Sigmoid colon (tissue), 7 donors: ENCODE measurements around the gene ESYT2. TPM values are rescaled to one million over a fixed set of nuclear protein-coding genes. Genes with fewer than 3 reads are reported as not detected.

Experiments used
- DNase-seq: peaks from one replicate; pipeline ENCODE4 v3.0.0-alpha.2; 2019
- H3K27ac ChIP-seq, 4 donors: fragments of 200-600 bp; sonication (generic); one replicate each; pipeline ENCODE4 v1.5.1; 2016 to 2019; ENCODE audit warnings: mild to moderate bottlenecking in 1 of 4
- H3K27me3 ChIP-seq, 3 donors: fragments of 200-600 bp; sonication (generic); one replicate each; pipeline ENCODE4 v1.5.1; 2019; ENCODE audit warnings: mild to moderate bottlenecking in 1 of 3
- H3K36me3 ChIP-seq, 4 donors: fragments of 200-600 bp; sonication (generic); one replicate each; pipeline ENCODE4 v1.5.1; 2016 to 2019
- H3K4me1 ChIP-seq, 4 donors: fragments of 200-600 bp; sonication (generic); one replicate each; pipeline ENCODE4 v1.5.1; 2017 to 2019
- H3K4me3 ChIP-seq, 4 donors: fragments of 200-600 bp; sonication (generic); one replicate each; pipeline ENCODE4 v1.5.1; 2017 to 2019; ENCODE audit warnings: mild to moderate bottlenecking in 2 of 4, moderate library complexity in 1 of 4
- H3K9me3 ChIP-seq, 4 donors: fragments of 200-600 bp in 3 of 4; sonication (generic) in 3 of 4; one replicate each; pipeline versions ENCODE4 v1.5.1 to v1.6.1; 2013 to 2019
- EP300 ChIP-seq, 4 donors: sonication (generic); formaldehyde crosslinking; IDR thresholded peaks; one replicate each; pipeline ENCODE4 v1.6.1; 2017; ENCODE audit warnings: antibody characterized with exemption in 4 of 4
- POLR2A ChIP-seq, 2 donors: fragments of 450-650 bp; IDR thresholded peaks; one replicate each; pipeline ENCODE4 v1.6.1; 2016; ENCODE audit warnings: antibody characterized with exemption in 2 of 2, mild to moderate bottlenecking in 2 of 2, moderate library complexity in 2 of 2
- POLR2AphosphoS5 ChIP-seq, 4 donors: sonication (generic); formaldehyde crosslinking; IDR thresholded peaks; one replicate each; pipeline ENCODE4 v1.6.1; 2017; ENCODE audit warnings: antibody characterized with exemption in 4 of 4
- WGBS, 2 donors: extraction: QIAGEN DNeasy Blood & Tissue Kit; methylation state at CpG; one replicate each; pipeline ENCODE4 v1.1.7; 2013; 5-methylcytosine and 5-hydroxymethylcytosine counted together
- intact Hi-C: fragments of 100-400 bp; cut with DNase I; formaldehyde crosslinking; loops from one replicate; pipeline ENCODE4 v1.15.1; 2023
- polyA plus RNA-seq, 3 donors: library from polyadenylated mRNA; stranded (reverse); fragments of 200-250 nt; gene quantifications; one replicate each; pipeline ENCODE4 v1.2.3, GENCODE V29; 2013
- total RNA-seq, 4 donors: library from RNA; depleted of rRNA; stranded (reverse); fragments of >200 nt; gene quantifications; one replicate each; pipeline ENCODE4 v1.1.0, GENCODE V29; 2016
- TF ChIP-seq, protein P1 (sequence below), 4 experiments: fragments of 450-650 bp in 3 of 4; fragments of 200-600 bp in 1 of 4; IDR thresholded peaks; one replicate each; pipeline ENCODE4 v1.5.1; 2016 to 2019; ENCODE audit warnings: antibody characterized with exemption in 4 of 4, mild to moderate bottlenecking in 3 of 4, moderate library complexity in 2 of 4
- donor health status: healthy with polysubstance abuse.
- donor health status: Bipolar disorder and iron deficiency.
- donor health status: healthy.

Gene ESYT2
- total and polyA plus RNA-seq, 7 donors: 6.9 to 127 (median 105) TPM

DNA sequence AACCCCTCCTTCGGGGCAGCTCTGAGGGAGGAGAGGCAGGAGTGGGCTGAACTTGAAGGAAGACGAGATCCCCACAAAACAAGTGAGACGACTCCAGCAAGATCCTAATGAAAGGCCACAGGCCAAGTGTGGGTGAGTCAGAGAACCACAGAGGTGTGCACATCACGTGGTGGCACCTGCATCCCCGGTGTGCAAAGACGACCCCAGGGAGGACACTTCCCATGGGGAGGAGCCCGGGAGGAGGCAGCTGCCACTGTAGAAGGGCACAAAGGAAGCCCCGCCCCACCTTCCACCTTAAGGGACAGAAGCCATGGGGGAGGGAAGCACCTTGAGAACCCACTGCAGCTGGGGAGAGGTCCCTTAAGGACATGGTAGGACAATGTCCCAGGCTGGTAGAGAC is 45.7 kb downstream of the ESYT2 start:
- H3K9me3 ChIP-seq: no peaks in the 10 kb centered on the region
- intact Hi-C loops: loop anchor here (2.0 kb wide), 1 partner anchor 73 kb away; the partner anchor contains the start of gene DYNC2I1
- no peak overlapping the region for H3K4me3 ChIP-seq
- no peaks in the 10 kb centered on the region for H3K27me3 ChIP-seq
- TF ChIP-seq, protein P1, sequence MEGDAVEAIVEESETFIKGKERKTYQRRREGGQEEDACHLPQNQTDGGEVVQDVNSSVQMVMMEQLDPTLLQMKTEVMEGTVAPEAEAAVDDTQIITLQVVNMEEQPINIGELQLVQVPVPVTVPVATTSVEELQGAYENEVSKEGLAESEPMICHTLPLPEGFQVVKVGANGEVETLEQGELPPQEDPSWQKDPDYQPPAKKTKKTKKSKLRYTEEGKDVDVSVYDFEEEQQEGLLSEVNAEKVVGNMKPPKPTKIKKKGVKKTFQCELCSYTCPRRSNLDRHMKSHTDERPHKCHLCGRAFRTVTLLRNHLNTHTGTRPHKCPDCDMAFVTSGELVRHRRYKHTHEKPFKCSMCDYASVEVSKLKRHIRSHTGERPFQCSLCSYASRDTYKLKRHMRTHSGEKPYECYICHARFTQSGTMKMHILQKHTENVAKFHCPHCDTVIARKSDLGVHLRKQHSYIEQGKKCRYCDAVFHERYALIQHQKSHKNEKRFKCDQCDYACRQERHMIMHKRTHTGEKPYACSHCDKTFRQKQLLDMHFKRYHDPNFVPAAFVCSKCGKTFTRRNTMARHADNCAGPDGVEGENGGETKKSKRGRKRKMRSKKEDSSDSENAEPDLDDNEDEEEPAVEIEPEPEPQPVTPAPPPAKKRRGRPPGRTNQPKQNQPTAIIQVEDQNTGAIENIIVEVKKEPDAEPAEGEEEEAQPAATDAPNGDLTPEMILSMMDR (IDR thresholded peaks at IDR 0.05): no peak
- TF ChIP-seq EP300 (IDR thresholded peaks at IDR 0.05) (no peak), POLR2A (IDR thresholded peaks at IDR 0.05) (no peak), POLR2AphosphoS5 (IDR thresholded peaks at IDR 0.05) (no peak)
- DNase-seq: no peak
- peak overlapping the region; percentile 84 to 89 (median 87) for H3K27ac ChIP-seq
- H3K36me3 ChIP-seq: peaks cover 0 to 35% (median 10%) of the 10 kb centered on the region in 4 donors
- peaks cover 0 to 63% (median 51%) of the 10 kb centered on the region in 4 donors for H3K4me1 ChIP-seq
- 59 to 66% methylated on average over 8 of the region's 8 CpGs for WGBS, 2 donors

- no peaks in the 10 kb centered on the region for H3K27me3 ChIP-seq
- peak; percentile 92 for DNase-seq
- intact Hi-C loops: loop anchor here (1.0 to 2.0 kb wide), 2 partner anchors 46 to 74 kb away; partner anchors contain the start of genes DYNC2I1 and ESYT2
- peaks cover 0 to 70% (median 58%) of the 10 kb centered on the region in 4 donors for H3K4me1 ChIP-seq
- TF ChIP-seq EP300 (IDR thresholded peaks at IDR 0.05) (peak in 1 of 4 donors; percentile 11), POLR2AphosphoS5 (IDR thresholded peaks at IDR 0.05) (peak; percentile 55 to 85 (median 72)), POLR2A (IDR thresholded peaks at IDR 0.05) (no peak)
- TF ChIP-seq, protein P1 (IDR thresholded peaks at IDR 0.05): peak; percentile 46 to 67 (median 48)
- H3K27ac ChIP-seq: peak overlapping the region; percentile 84 to 89 (median 87)
- H3K9me3 ChIP-seq: no peaks in the 10 kb centered on the region
- WGBS, 2 donors: 56 to 76% methylated on average over 20 of the region's 20 CpGs
- peak overlapping the region in 2 of 4 donors; percentile 20 to 23 for H3K4me3 ChIP-seq
- peaks cover 0 to 33% (median 10%) of the 10 kb centered on the region in 4 donors for H3K36me3 ChIP-seq
These were observed 46.4 kb downstream of the ESYT2 start for GRCh38 chr7:158782761-158783401.

- Histone ChIP-seq H3K27me3 (no peaks in the 10 kb centered on the region), H3K27ac (peak overlapping the region; percentile 84 to 89 (median 87)), H3K4me3 (no peak overlapping the region), H3K9me3 (no peaks in the 10 kb centered on the region), H3K36me3 (peaks cover 0 to 26% (median 10%) of the 10 kb centered on the region in 4 donors), H3K4me1 (peaks cover 0 to 73% (median 64%) of the 10 kb centered on the region in 4 donors)
- intact Hi-C loops: loop anchor here (1.0 to 2.0 kb wide), 3 partner anchors 47 to 195 kb away; partner anchors contain the start of genes DYNC2I1 and ESYT2
- DNase-seq: no peak
- WGBS, 2 donors: 89 to 95% methylated on average over 17 of the region's 17 CpGs
- TF ChIP-seq EP300 (IDR thresholded peaks at IDR 0.05): no peak
- no peak for TF ChIP-seq POLR2A (IDR thresholded peaks at IDR 0.05)
- TF ChIP-seq, protein P1 (IDR thresholded peaks at IDR 0.05): no peak
- TF ChIP-seq POLR2AphosphoS5 (IDR thresholded peaks at IDR 0.05): no peak
These were observed 47.2 kb downstream of the ESYT2 start for GRCh38 chr7:158781974-158782664.

GRCh38 chr7:158781217-158781973 is 47.9 kb downstream of the ESYT2 start:
- peaks cover 0 to 69% (median 62%) of the 10 kb centered on the region in 4 donors for H3K4me1 ChIP-seq
- WGBS, 2 donors: 94 to 96% methylated on average over 23 of the region's 23 CpGs
- intact Hi-C loops: loop anchor here (2.0 kb wide), 1 partner anchor 195 kb away; no protein-coding TSS in a partner anchor

More at GRCh38 chr7:158781217-158781973, 47.9 kb downstream of the ESYT2 start:
- peaks cover 0 to 33% (median 10%) of the 10 kb centered on the region in 4 donors for H3K36me3 ChIP-seq
- no peak for DNase-seq
- no peak for TF ChIP-seq EP300 (IDR thresholded peaks at IDR 0.05)
- TF ChIP-seq, protein P1 (IDR thresholded peaks at IDR 0.05): no peak
- no peak for TF ChIP-seq POLR2AphosphoS5 (IDR thresholded peaks at IDR 0.05)
- TF ChIP-seq POLR2A (IDR thresholded peaks at IDR 0.05): no peak
- no peaks in the 10 kb centered on the region for H3K27me3 ChIP-seq
- H3K4me3 ChIP-seq: no peak overlapping the region
- H3K9me3 ChIP-seq: no peaks in the 10 kb centered on the region
- H3K27ac ChIP-seq: peak overlapping the region; percentile 67 to 89 (median 86)
